Fibroblast of skin of right biceps (primary cell): Measurements from ENCODE around the gene HNRNPLL.

Experiments
- DNase-seq: peaks from one replicate; pipeline ENCODE4 v3.0.0-alpha.2; 2013

The HNRNPLL gene

GRCh38 chr2:38591152-38591551 lies 11.6 kb downstream of the HNRNPLL start:
- DNase-seq: no peak

GRCh38 chr2:38590053-38590452 lies 12.7 kb downstream of the HNRNPLL start:
- no peak for DNase-seq

GRCh38 chr2:38586931-38587330 lies 15.8 kb downstream of the HNRNPLL start:
- DNase-seq: no peak

GRCh38 chr2:38584881-38585280 lies 17.8 kb downstream of the HNRNPLL start:
- DNase-seq: no peak

- DNase-seq: no peak
Measured at GRCh38 chr2:38583994-38584393, 18.7 kb downstream of the HNRNPLL start.

- no peak for DNase-seq
Measured at GRCh38 chr2:38583524-38583923, 19.2 kb downstream of the HNRNPLL start.

GRCh38 chr2:38581193-38582147 lies 21.3 kb downstream of the HNRNPLL start:
- DNase-seq: peak; percentile 70

GRCh38 chr2:38580115-38580636 lies 22.6 kb downstream of the HNRNPLL start:
- no peak for DNase-seq

GRCh38 chr2:38578832-38579231 lies 23.9 kb downstream of the HNRNPLL start:
- peak; percentile 21 for DNase-seq

- DNase-seq: no peak
Measured at GRCh38 chr2:38574278-38574677, 28.4 kb downstream of the HNRNPLL start.

GRCh38 chr2:38572167-38572566 lies 30.6 kb downstream of the HNRNPLL start:
- DNase-seq: peak; percentile 36

GRCh38 chr2:38571193-38571592 lies 31.5 kb downstream of the HNRNPLL start:
- DNase-seq: no peak

GRCh38 chr2:38568724-38569436 lies 33.8 kb downstream of the HNRNPLL start:
- DNase-seq: no peak

- no peak for DNase-seq
Measured at GRCh38 chr2:38565333-38565732, 37.4 kb downstream of the HNRNPLL start.

GRCh38 chr2:38561691-38562090 lies 41.0 kb downstream of the HNRNPLL start:
- DNase-seq: no peak

GRCh38 chr2:38560092-38560491 lies 42.6 kb downstream of the HNRNPLL start:
- no peak for DNase-seq

- DNase-seq: no peak
Measured at GRCh38 chr2:38557981-38558380, 44.7 kb downstream of the HNRNPLL start.

- DNase-seq: no peak
Measured at GRCh38 chr2:38557217-38557616, 45.5 kb downstream of the HNRNPLL start.

GRCh38 chr2:38556006-38556801 lies 46.5 kb downstream of the HNRNPLL start:
- no peak for DNase-seq

- peak; percentile 22 for DNase-seq
Measured at GRCh38 chr2:38554973-38555595, 47.6 kb downstream of the HNRNPLL start.

GRCh38 chr2:38553554-38553953 lies 49.2 kb downstream of the HNRNPLL start:
- no peak for DNase-seq

GRCh38 chr2:38552259-38552658 lies 50.5 kb downstream of the HNRNPLL start:
- DNase-seq: no peak
